ENCODE results near the gene ZNF491. TPM values are rescaled to one million over a fixed set of nuclear protein-coding genes. Genes with fewer than 3 reads are reported as not detected.

Gene ZNF491
- total RNA-seq, 1 experiment from 2014 or later: not detected

- ATAC-seq: no peak
- H3K4me3 ChIP-seq (replicated peaks in 1 of 2; ENCODE audit: low read depth in 1 of 2, low read length in 2 of 2): no peak overlapping the region
- intact Hi-C loops (cut with micrococcal nuclease): no loop called here
- H3K9me3 ChIP-seq (ENCODE audit: control insufficient read depth in 1 of 2, insufficient read depth in 1 of 2, low read depth in 1 of 2, low read length in 2 of 2): peaks cover 0 to 6% of the 10 kb centered on the region in 2 experiments; a peak in 2 of 4 replicates
- H3K9me2 ChIP-seq (ENCODE audit: insufficient read depth): no peaks in the 10 kb centered on the region
- no peaks in the 10 kb centered on the region for H3K36me3 ChIP-seq (ENCODE audit: control insufficient read depth in 1 of 2, insufficient read depth in 2 of 2, low read length in 2 of 2)
- no peaks in the 10 kb centered on the region for H4K20me1 ChIP-seq (ENCODE audit: insufficient read depth)
- no TSS peak for BruUV-seq (replicated peaks)
- H3K9ac ChIP-seq (ENCODE audit: low read length): no peak overlapping the region
- TF ChIP-seq ZNF274 (IDR thresholded peaks at IDR 0.05; ENCODE audit: low read depth, low read length) (no peak), JUND (IDR thresholded peaks at IDR 0.05) (no peak), ZFX (IDR thresholded peaks at IDR 0.05) (no peak), YY1 (IDR thresholded peaks at IDR 0.05; ENCODE audit: extremely low read depth, insufficient replicate concordance, low read depth, low read length) (no peak), CBX3 (IDR thresholded peaks at IDR 0.05; ENCODE audit: low read depth) (no peak), POLR2A (IDR thresholded peaks at IDR 0.05; ENCODE audit: borderline replicate concordance, extremely low read depth, insufficient read depth, insufficient read length) (no peak), EZH2 (IDR thresholded peaks at IDR 0.05) (no peak), MAX (IDR thresholded peaks at IDR 0.05) (no peak), ATF3 (IDR thresholded peaks at IDR 0.05) (no peak), FOSL1 (IDR thresholded peaks at IDR 0.05; ENCODE audit: low read depth) (no peak), EZH2phosphoT487 (IDR thresholded peaks at IDR 0.05; ENCODE audit: borderline replicate concordance) (no peak)
- TF ChIP-seq, protein P1, sequence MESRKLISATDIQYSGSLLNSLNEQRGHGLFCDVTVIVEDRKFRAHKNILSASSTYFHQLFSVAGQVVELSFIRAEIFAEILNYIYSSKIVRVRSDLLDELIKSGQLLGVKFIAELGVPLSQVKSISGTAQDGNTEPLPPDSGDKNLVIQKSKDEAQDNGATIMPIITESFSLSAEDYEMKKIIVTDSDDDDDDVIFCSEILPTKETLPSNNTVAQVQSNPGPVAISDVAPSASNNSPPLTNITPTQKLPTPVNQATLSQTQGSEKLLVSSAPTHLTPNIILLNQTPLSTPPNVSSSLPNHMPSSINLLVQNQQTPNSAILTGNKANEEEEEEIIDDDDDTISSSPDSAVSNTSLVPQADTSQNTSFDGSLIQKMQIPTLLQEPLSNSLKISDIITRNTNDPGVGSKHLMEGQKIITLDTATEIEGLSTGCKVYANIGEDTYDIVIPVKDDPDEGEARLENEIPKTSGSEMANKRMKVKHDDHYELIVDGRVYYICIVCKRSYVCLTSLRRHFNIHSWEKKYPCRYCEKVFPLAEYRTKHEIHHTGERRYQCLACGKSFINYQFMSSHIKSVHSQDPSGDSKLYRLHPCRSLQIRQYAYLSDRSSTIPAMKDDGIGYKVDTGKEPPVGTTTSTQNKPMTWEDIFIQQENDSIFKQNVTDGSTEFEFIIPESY (IDR thresholded peaks at IDR 0.05; ENCODE audit: extremely low read depth, insufficient replicate concordance, low read length): no peak
- ChIA-PET CTCF (no interaction called here), POLR2A (no interaction called here), RAD21 (ENCODE audit: low non-redundant PET in 1 of 2, low total read pairs in 2 of 2, uncharacterized antibody in 2 of 2, unreplicated experiment in 2 of 2) (no interaction called here)
- H3K27ac ChIP-seq (ENCODE audit: low read depth, low read length): no peak overlapping the region
- no peak overlapping the region for H2AFZ ChIP-seq (ENCODE audit: low read depth, low read length, poor library complexity, severe bottlenecking)
- H3K4me2 ChIP-seq (ENCODE audit: low read length): no peak overlapping the region
- H3K27me3 ChIP-seq (ENCODE audit: insufficient read depth, low read length): no peaks in the 10 kb centered on the region
- DNase-seq (ENCODE audit: low read depth, low spot score): no peak
- H3K79me2 ChIP-seq (ENCODE audit: insufficient read depth, low read length): no peaks in the 10 kb centered on the region
- no peaks in the 10 kb centered on the region for H3K4me1 ChIP-seq (ENCODE audit: control insufficient read depth in 1 of 2, insufficient read depth in 2 of 2, low read length in 2 of 2)
Measured at GRCh38 chr19:11749751-11750150, 48.6 kb upstream of the ZNF491 start.

Data from HCT116 (cell line).